ENCODE data around the gene LIPK. TPM values are rescaled to one million over a fixed set of nuclear protein-coding genes. Genes with fewer than 3 reads are reported as not detected.

Gene LIPK
- total and polyA plus RNA-seq, 2 of the 8 experiments (the other 6 are each of a cell fraction or from before 2014, with no cell fraction given) = not detected

GRCh38 chr10:88721392-88721791, 15.3 kb downstream of the LIPK start (continued):
- TF ChIP-seq POLR2A (IDR thresholded peaks at IDR 0.05; ENCODE audit: control extremely low read depth in 1 of 2, low read depth in 2 of 2, low read length in 2 of 2) = no peak
- no peak for TF ChIP-seq POLR2AphosphoS5 (IDR thresholded peaks at IDR 0.05; ENCODE audit: low read depth, low read length)
- no peak for TF ChIP-seq JUND (IDR thresholded peaks at IDR 0.05; ENCODE audit: low read length)

Measured in H1 (cell line).